Measurements from ENCODE around the gene MBNL1.

MBNL1 gene

GRCh38 chr3:152313430-152313829 is 44.7 kb downstream of the MBNL1 start:
- Histone ChIP-seq H4K8ac (ENCODE audit: low read depth, low read length) (no peak overlapping the region), H3K4me2 (ENCODE audit: insufficient read depth, low read length, poor library complexity, severe bottlenecking) (no peak overlapping the region), H2BK120ac (ENCODE audit: low read depth, low read length) (no peak overlapping the region), H3K9me3 (replicated peaks in 1 of 2; ENCODE audit: control insufficient read depth in 2 of 2, insufficient read depth in 1 of 2, low read depth in 1 of 2, low read length in 2 of 2) (peaks cover 0 to 5% of the 10 kb centered on the region in 2 donors), H4K91ac (ENCODE audit: low read depth, low read length, poor library complexity) (no peak overlapping the region), H3K18ac (ENCODE audit: low read length) (no peak overlapping the region), H2AFZ (ENCODE audit: low read length) (no peak overlapping the region), H3K36me3 (replicated peaks in 1 of 2; ENCODE audit: control insufficient read depth in 2 of 2, insufficient read depth in 2 of 2, low read length in 2 of 2) (no peaks in the 10 kb centered on the region), H3K9ac (ENCODE audit: low read depth, low read length, poor library complexity) (no peak overlapping the region), H3K27me3 (ENCODE audit: control insufficient read depth in 3 of 3, insufficient read depth in 3 of 3, low read depth in 1 of 3, low read length in 3 of 3) (no peaks in the 10 kb centered on the region), H3K27ac (replicated peaks; ENCODE audit: low read length) (no peak overlapping the region), H3K4ac (ENCODE audit: low read length) (no peak overlapping the region), H3K79me1 (ENCODE audit: low read depth, low read length) (no peaks in the 10 kb centered on the region), H3K14ac (ENCODE audit: low read length) (no peak overlapping the region), H2BK15ac (ENCODE audit: low read length) (no peak overlapping the region), H2AK5ac (ENCODE audit: low read depth, low read length) (no peak overlapping the region), H2BK5ac (ENCODE audit: low read length) (no peak overlapping the region), H3K4me3 (ENCODE audit: low read length in 2 of 2) (no peak overlapping the region), H3K4me1 (ENCODE audit: control insufficient read depth in 2 of 2, insufficient read depth in 1 of 2, low read depth in 1 of 2, low read length in 2 of 2) (peaks cover 1 to 2% of the 10 kb centered on the region in 2 donors), H2BK12ac (ENCODE audit: low read length) (no peak overlapping the region), H3K23ac (ENCODE audit: low read depth, low read length, poor library complexity) (no peak overlapping the region)
- DNase-seq (ENCODE audit: low spot score), result no peak
- WGBS, 2 donors (ENCODE audit: extremely low coverage in 2 of 2, insufficient read length in 2 of 2, insufficient replicate concordance in 1 of 2), result no CpG with 5 or more reads among the region's 2 CpGs

DNA sequence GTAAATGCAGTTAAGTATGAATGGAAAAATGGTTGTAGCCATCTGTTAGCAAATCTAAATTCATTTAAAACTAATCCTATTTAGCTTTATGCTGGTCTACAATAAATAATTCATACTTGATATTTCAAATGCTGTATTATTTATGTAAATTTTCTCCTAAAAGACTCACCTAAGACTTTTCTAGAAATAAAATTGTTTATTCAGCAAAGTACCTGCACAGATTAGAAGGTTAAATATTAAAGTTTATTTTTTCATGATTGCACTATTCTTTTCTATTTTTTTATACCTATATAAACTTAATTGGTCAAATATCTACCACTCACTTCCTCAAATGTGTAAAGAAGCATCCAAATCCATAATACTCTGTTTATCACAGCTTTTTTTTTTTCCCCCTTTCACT is 45.2 kb downstream of the MBNL1 start:
- Histone ChIP-seq H3K4ac (ENCODE audit: low read length) (no peak overlapping the region), H4K8ac (ENCODE audit: low read depth, low read length) (no peak overlapping the region), H3K14ac (ENCODE audit: low read length) (no peak overlapping the region), H3K79me1 (ENCODE audit: low read depth, low read length) (no peaks in the 10 kb centered on the region), H3K9me3 (replicated peaks in 1 of 2; ENCODE audit: control insufficient read depth in 2 of 2, insufficient read depth in 1 of 2, low read depth in 1 of 2, low read length in 2 of 2) (peaks cover 0 to 5% of the 10 kb centered on the region in 2 donors), H4K91ac (ENCODE audit: low read depth, low read length, poor library complexity) (no peak overlapping the region), H3K4me1 (ENCODE audit: control insufficient read depth in 2 of 2, insufficient read depth in 1 of 2, low read depth in 1 of 2, low read length in 2 of 2) (peaks cover 0 to 6% of the 10 kb centered on the region in 2 donors), H2BK120ac (ENCODE audit: low read depth, low read length) (no peak overlapping the region), H2BK15ac (ENCODE audit: low read length) (no peak overlapping the region), H3K36me3 (replicated peaks in 1 of 2; ENCODE audit: control insufficient read depth in 2 of 2, insufficient read depth in 2 of 2, low read length in 2 of 2) (no peaks in the 10 kb centered on the region), H3K4me3 (ENCODE audit: low read length in 2 of 2) (no peak overlapping the region), H3K27me3 (ENCODE audit: control insufficient read depth in 3 of 3, insufficient read depth in 3 of 3, low read depth in 1 of 3, low read length in 3 of 3) (no peaks in the 10 kb centered on the region), H2BK12ac (ENCODE audit: low read length) (no peak overlapping the region), H3K4me2 (ENCODE audit: insufficient read depth, low read length, poor library complexity, severe bottlenecking) (no peak overlapping the region), H3K18ac (ENCODE audit: low read length) (no peak overlapping the region), H3K23ac (ENCODE audit: low read depth, low read length, poor library complexity) (no peak overlapping the region), H2BK5ac (ENCODE audit: low read length) (no peak overlapping the region), H3K27ac (replicated peaks; ENCODE audit: low read length) (no peak overlapping the region), H3K9ac (ENCODE audit: low read depth, low read length, poor library complexity) (no peak overlapping the region), H2AFZ (ENCODE audit: low read length) (no peak overlapping the region), H2AK5ac (ENCODE audit: low read depth, low read length) (no peak overlapping the region)
- DNase-seq (ENCODE audit: low spot score), result no peak

- Histone ChIP-seq H3K9me3 (replicated peaks in 1 of 2; ENCODE audit: control insufficient read depth in 2 of 2, insufficient read depth in 1 of 2, low read depth in 1 of 2, low read length in 2 of 2) (peaks cover 0 to 5% of the 10 kb centered on the region in 2 donors), H4K91ac (ENCODE audit: low read depth, low read length, poor library complexity) (no peak overlapping the region), H3K18ac (ENCODE audit: low read length) (no peak overlapping the region), H3K4ac (ENCODE audit: low read length) (no peak overlapping the region), H2BK12ac (ENCODE audit: low read length) (no peak overlapping the region), H2AK5ac (ENCODE audit: low read depth, low read length) (no peak overlapping the region), H3K4me3 (ENCODE audit: low read length in 2 of 2) (no peak overlapping the region), H3K4me2 (ENCODE audit: insufficient read depth, low read length, poor library complexity, severe bottlenecking) (no peak overlapping the region), H3K9ac (ENCODE audit: low read depth, low read length, poor library complexity) (no peak overlapping the region), H2BK15ac (ENCODE audit: low read length) (no peak overlapping the region), H3K4me1 (ENCODE audit: control insufficient read depth in 2 of 2, insufficient read depth in 1 of 2, low read depth in 1 of 2, low read length in 2 of 2) (peaks cover 0 to 11% of the 10 kb centered on the region in 2 donors), H3K27me3 (ENCODE audit: control insufficient read depth in 3 of 3, insufficient read depth in 3 of 3, low read depth in 1 of 3, low read length in 3 of 3) (no peaks in the 10 kb centered on the region), H4K8ac (ENCODE audit: low read depth, low read length) (no peak overlapping the region), H3K23ac (ENCODE audit: low read depth, low read length, poor library complexity) (no peak overlapping the region), H3K27ac (replicated peaks; ENCODE audit: low read length) (no peak overlapping the region), H2BK5ac (ENCODE audit: low read length) (no peak overlapping the region), H3K14ac (ENCODE audit: low read length) (no peak overlapping the region), H3K79me1 (ENCODE audit: low read depth, low read length) (no peaks in the 10 kb centered on the region), H3K36me3 (replicated peaks in 1 of 2; ENCODE audit: control insufficient read depth in 2 of 2, insufficient read depth in 2 of 2, low read length in 2 of 2) (no peaks in the 10 kb centered on the region), H2BK120ac (ENCODE audit: low read depth, low read length) (no peak overlapping the region), H2AFZ (ENCODE audit: low read length) (no peak overlapping the region)
- DNase-seq (ENCODE audit: low spot score), result no peak
- WGBS, 2 donors (ENCODE audit: extremely low coverage in 2 of 2, insufficient read length in 2 of 2, insufficient replicate concordance in 1 of 2), result no CpG with 5 or more reads among the region's 3 CpGs
Observed at GRCh38 chr3:152314677-152315353, 46.1 kb downstream of the MBNL1 start.

DNA sequence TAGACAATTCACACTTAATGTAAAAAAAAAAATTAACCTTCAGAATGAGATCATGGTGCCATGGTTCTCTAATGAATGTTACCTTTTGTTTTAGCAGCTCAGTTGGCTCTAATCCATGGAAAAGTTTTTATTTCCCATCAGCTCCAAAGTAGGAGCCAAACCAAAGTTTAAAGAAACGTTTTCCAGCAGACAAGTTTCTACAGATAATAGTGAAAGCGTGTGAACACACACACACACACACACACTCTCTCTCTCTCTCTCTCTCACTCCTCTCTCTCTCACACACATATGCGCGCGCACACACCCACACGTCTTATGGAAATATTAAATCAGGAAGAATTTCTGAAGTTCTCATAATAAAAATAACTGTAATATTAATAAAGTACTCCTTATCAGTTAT is 46.9 kb downstream of the MBNL1 start:
- H3K4me2 ChIP-seq (ENCODE audit: insufficient read depth, low read length, poor library complexity, severe bottlenecking), result no peak overlapping the region
- no peak overlapping the region for H2BK120ac ChIP-seq (ENCODE audit: low read depth, low read length)
- no peaks in the 10 kb centered on the region for H3K27me3 ChIP-seq (ENCODE audit: control insufficient read depth in 3 of 3, insufficient read depth in 3 of 3, low read depth in 1 of 3, low read length in 3 of 3)
- H3K4ac ChIP-seq (ENCODE audit: low read length), result no peak overlapping the region
- H2AK5ac ChIP-seq (ENCODE audit: low read depth, low read length), result no peak overlapping the region
- H3K18ac ChIP-seq (ENCODE audit: low read length), result no peak overlapping the region
- H3K27ac ChIP-seq (replicated peaks; ENCODE audit: low read length), result no peak overlapping the region
- no peak overlapping the region for H3K9ac ChIP-seq (ENCODE audit: low read depth, low read length, poor library complexity)
- H3K4me3 ChIP-seq (ENCODE audit: low read length in 2 of 2), result no peak overlapping the region
- no peak overlapping the region for H3K14ac ChIP-seq (ENCODE audit: low read length)
- no peak for DNase-seq (ENCODE audit: low spot score)
- peaks cover 0 to 11% of the 10 kb centered on the region in 2 donors for H3K4me1 ChIP-seq (ENCODE audit: control insufficient read depth in 2 of 2, insufficient read depth in 1 of 2, low read depth in 1 of 2, low read length in 2 of 2)
- H4K91ac ChIP-seq (ENCODE audit: low read depth, low read length, poor library complexity), result no peak overlapping the region
- H3K79me1 ChIP-seq (ENCODE audit: low read depth, low read length), result no peaks in the 10 kb centered on the region
- H2BK5ac ChIP-seq (ENCODE audit: low read length), result no peak overlapping the region
- no peak overlapping the region for H2BK12ac ChIP-seq (ENCODE audit: low read length)
- no peaks in the 10 kb centered on the region for H3K36me3 ChIP-seq (replicated peaks in 1 of 2; ENCODE audit: control insufficient read depth in 2 of 2, insufficient read depth in 2 of 2, low read length in 2 of 2)
- peaks cover 0 to 5% of the 10 kb centered on the region in 2 donors for H3K9me3 ChIP-seq (replicated peaks in 1 of 2; ENCODE audit: control insufficient read depth in 2 of 2, insufficient read depth in 1 of 2, low read depth in 1 of 2, low read length in 2 of 2)
- H4K8ac ChIP-seq (ENCODE audit: low read depth, low read length), result no peak overlapping the region
- WGBS, 2 donors (ENCODE audit: extremely low coverage in 2 of 2, insufficient read length in 2 of 2, insufficient replicate concordance in 1 of 2), result no CpG with 5 or more reads among the region's 6 CpGs
- no peak overlapping the region for H2AFZ ChIP-seq (ENCODE audit: low read length)
- H2BK15ac ChIP-seq (ENCODE audit: low read length), result no peak overlapping the region
- H3K23ac ChIP-seq (ENCODE audit: low read depth, low read length, poor library complexity), result no peak overlapping the region

All from neuronal stem cell (in vitro differentiated cells).